ENCODE data around the gene PGPEP1. TPM values are rescaled to one million over a fixed set of nuclear protein-coding genes. Genes with fewer than 3 reads are reported as not detected.
A peak's percentile ranks its signal among the peaks of the same experiment; 100 is the strongest.

The PGPEP1 gene
- total and polyA plus RNA-seq, 4 donors, result 19.2 to 46.9 (median 33.4) TPM

GRCh38 chr19:18419195-18419698, 78.8 kb downstream of the PGPEP1 start, which contains the start of gene SSBP4:
SSBP4 (plus strand) TSS chr19:18419398; CDS start chr19:18419649, 251 bp downstream.
- DNase-seq (peak; percentile 85 to 90), ATAC-seq (ENCODE audit: low FRiP score) (peak; percentile 36)
- no peaks in the 10 kb centered on the region for H3K36me3 ChIP-seq (ENCODE audit: control insufficient read depth in 1 of 2, insufficient read depth in 2 of 2, low read length in 1 of 2)
- H3K4me1 ChIP-seq (ENCODE audit: control insufficient read depth in 1 of 2, insufficient read depth in 2 of 2, low read length in 2 of 2), result no peaks in the 10 kb centered on the region
- peak within 1 kb of the TSS; percentile 44 to 74 for H3K4me3 ChIP-seq (ENCODE audit: low read length in 2 of 2)
- intact Hi-C loops (cut with DNase I), result loop anchor here (10.0 kb wide), 2 partner anchors 164 to 214 kb away; partner anchors contain the start of gene RAB3A (in 1 of the 2)
- peak within 1 kb of the TSS in 1 of 2 donors; percentile 46 for H3K27ac ChIP-seq (ENCODE audit: low read depth in 1 of 2, low read length in 2 of 2)
- H3K9me3 ChIP-seq (ENCODE audit: control insufficient read depth, low read length), result no peaks in the 10 kb centered on the region
- WGBS, 2 donors, result 1 to 2% methylated on average over 20 to 80 of the region's 80 CpGs
- no peaks in the 10 kb centered on the region for H3K27me3 ChIP-seq (ENCODE audit: control insufficient read depth in 1 of 2, insufficient read depth in 2 of 2, low read length in 1 of 2)

Small RNA genes within 50 kb of the gene (microRNA-seq; reads per million reads assigned to microRNA genes)
- 0 reads per million in 2 donors for gene MIR3189

Other genes starting within 250 kb of the PGPEP1 start
- 10 to 100 TPM; 21.5 to 25.2 TPM for gene MAST3, start 242.8 kb upstream of the PGPEP1 start, total RNA-seq
- 10 to 100 TPM in 1 of 2 donors, 1 to 10 TPM in 1; 4.4 to 32.7 TPM for gene MAST3, start 242.8 kb upstream of the PGPEP1 start, polyA plus RNA-seq
- gene PIK3R2, start 187.4 kb upstream of the PGPEP1 start, total RNA-seq, result 10 to 100 TPM; 14.1 to 21.8 TPM
- gene PIK3R2, start 187.4 kb upstream of the PGPEP1 start, polyA plus RNA-seq, result 1 to 10 TPM; 1.8 to 5.1 TPM
- gene IFI30, start 166.8 kb upstream of the PGPEP1 start, total RNA-seq, result 10 to 100 TPM; 85.2 to 92.7 TPM
- gene IFI30, start 166.8 kb upstream of the PGPEP1 start, polyA plus RNA-seq, result 100 to 1,000 TPM in 1 of 2 donors, 10 to 100 TPM in 1; 35.0 to 107 TPM
- gene MPV17L2, start 147.4 kb upstream of the PGPEP1 start, total RNA-seq, result 1 to 10 TPM; 5.7 to 6.2 TPM
- 10 to 100 TPM in 1 of 2 donors, 1 to 10 TPM in 1; 6.1 to 12.2 TPM for gene MPV17L2, start 147.4 kb upstream of the PGPEP1 start, polyA plus RNA-seq
- 1 to 10 TPM; 3.4 to 3.8 TPM for gene RAB3A, start 136.6 kb upstream of the PGPEP1 start, total RNA-seq
- gene RAB3A, start 136.6 kb upstream of the PGPEP1 start, polyA plus RNA-seq, result 1 to 10 TPM; 2.1 to 2.6 TPM
- 1 to 10 TPM; 1.7 to 2.3 TPM for gene PDE4C, start 114.2 kb upstream of the PGPEP1 start, total RNA-seq
- under 1 TPM; 0.03 to 0.25 TPM for gene PDE4C, start 114.2 kb upstream of the PGPEP1 start, polyA plus RNA-seq
- 10 to 100 TPM in 1 of 2 donors, 1 to 10 TPM in 1; 8.1 to 12.2 TPM for gene IQCN, start 66.1 kb upstream of the PGPEP1 start, total RNA-seq
- 10 to 100 TPM in 1 of 2 donors, 1 to 10 TPM in 1; 4.5 to 20.7 TPM for gene IQCN, start 66.1 kb upstream of the PGPEP1 start, polyA plus RNA-seq
- 100 to 1,000 TPM; 214 to 492 TPM for gene JUND, start 59.0 kb upstream of the PGPEP1 start, total RNA-seq
- gene JUND, start 59.0 kb upstream of the PGPEP1 start, polyA plus RNA-seq, result 100 to 1,000 TPM in 1 of 2 donors, 10 to 100 TPM in 1; 62.6 to 161 TPM
- gene LSM4, start 17.5 kb upstream of the PGPEP1 start, total RNA-seq, result 10 to 100 TPM; 32.2 to 34.5 TPM
- gene LSM4, start 17.5 kb upstream of the PGPEP1 start, polyA plus RNA-seq, result 10 to 100 TPM; 58.6 to 91.8 TPM
- 1 to 10 TPM; 4.2 to 9.8 TPM for gene GDF15, start 45.6 kb downstream of the PGPEP1 start, total RNA-seq
- 1 to 10 TPM; 2.8 to 3.2 TPM for gene GDF15, start 45.6 kb downstream of the PGPEP1 start, polyA plus RNA-seq
- gene LRRC25, start 57.0 kb downstream of the PGPEP1 start, total RNA-seq, result 10 to 100 TPM in 1 of 2 donors, 1 to 10 TPM in 1; 7.7 to 15.6 TPM
- gene LRRC25, start 57.0 kb downstream of the PGPEP1 start, polyA plus RNA-seq, result 1 to 10 TPM; 2.2 to 7.4 TPM
- 10 to 100 TPM; 51.4 to 89.4 TPM for gene SSBP4, start 78.8 kb downstream of the PGPEP1 start, total RNA-seq
- 100 to 1,000 TPM in 1 of 2 donors, 10 to 100 TPM in 1; 40.6 to 150 TPM for gene SSBP4, start 78.8 kb downstream of the PGPEP1 start, polyA plus RNA-seq
- 10 to 100 TPM; 42.1 to 86.5 TPM for gene ISYNA1, start 97.5 kb downstream of the PGPEP1 start, total RNA-seq
- 100 to 1,000 TPM in 1 of 2 donors, 10 to 100 TPM in 1; 56.0 to 535 TPM for gene ISYNA1, start 97.5 kb downstream of the PGPEP1 start, polyA plus RNA-seq
- gene ELL, start 181.5 kb downstream of the PGPEP1 start, total RNA-seq, result 10 to 100 TPM; 30.0 to 37.9 TPM
- gene ELL, start 181.5 kb downstream of the PGPEP1 start, polyA plus RNA-seq, result 10 to 100 TPM in 1 of 2 donors, 1 to 10 TPM in 1; 7.3 to 13.1 TPM
- gene FKBP8, start 203.0 kb downstream of the PGPEP1 start, total RNA-seq, result 100 to 1,000 TPM; 225 to 239 TPM
- 100 to 1,000 TPM; 255 to 362 TPM for gene FKBP8, start 203.0 kb downstream of the PGPEP1 start, polyA plus RNA-seq
- gene KXD1, start 217.3 kb downstream of the PGPEP1 start, total RNA-seq, result 10 to 100 TPM; 85.4 to 92.4 TPM
- 100 to 1,000 TPM in 1 of 2 donors, 10 to 100 TPM in 1; 85.6 to 128 TPM for gene KXD1, start 217.3 kb downstream of the PGPEP1 start, polyA plus RNA-seq
- gene UBA52, start 231.3 kb downstream of the PGPEP1 start, total RNA-seq, result 100 to 1,000 TPM; 750 to 787 TPM
- 1,000 to 10,000 TPM; 1,225 to 1,252 TPM for gene UBA52, start 231.3 kb downstream of the PGPEP1 start, polyA plus RNA-seq
- gene REX1BD, start 248.2 kb downstream of the PGPEP1 start, total RNA-seq, result 10 to 100 TPM; 33.3 to 67.1 TPM
- gene REX1BD, start 248.2 kb downstream of the PGPEP1 start, polyA plus RNA-seq, result 100 to 1,000 TPM in 1 of 2 donors, 10 to 100 TPM in 1; 22.9 to 192 TPM